ENCODE measurements around the gene HPD.

Gene HPD

DNA sequence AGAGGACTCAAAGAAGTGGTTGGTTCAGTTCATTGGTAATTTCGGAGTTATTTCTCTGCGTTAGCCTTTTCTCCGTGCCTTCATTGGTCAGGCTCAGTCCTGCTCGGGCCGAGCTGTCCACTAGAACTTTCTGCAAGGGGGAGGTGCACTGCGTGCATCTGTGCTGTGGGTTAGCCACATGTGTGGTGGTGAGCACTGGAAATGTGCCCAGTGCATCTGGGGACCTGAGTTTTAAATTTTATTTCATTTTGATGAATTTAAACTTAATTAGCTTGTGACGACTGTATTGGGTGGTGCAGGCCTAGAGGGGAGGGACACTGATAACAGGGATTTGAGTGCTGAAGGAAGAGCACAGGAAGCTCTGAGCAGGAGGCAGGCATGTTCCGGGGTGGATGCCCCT, 30.4 kb downstream of the HPD start:
- no peak for DNase-seq (ENCODE audit: low read depth)

DNA sequence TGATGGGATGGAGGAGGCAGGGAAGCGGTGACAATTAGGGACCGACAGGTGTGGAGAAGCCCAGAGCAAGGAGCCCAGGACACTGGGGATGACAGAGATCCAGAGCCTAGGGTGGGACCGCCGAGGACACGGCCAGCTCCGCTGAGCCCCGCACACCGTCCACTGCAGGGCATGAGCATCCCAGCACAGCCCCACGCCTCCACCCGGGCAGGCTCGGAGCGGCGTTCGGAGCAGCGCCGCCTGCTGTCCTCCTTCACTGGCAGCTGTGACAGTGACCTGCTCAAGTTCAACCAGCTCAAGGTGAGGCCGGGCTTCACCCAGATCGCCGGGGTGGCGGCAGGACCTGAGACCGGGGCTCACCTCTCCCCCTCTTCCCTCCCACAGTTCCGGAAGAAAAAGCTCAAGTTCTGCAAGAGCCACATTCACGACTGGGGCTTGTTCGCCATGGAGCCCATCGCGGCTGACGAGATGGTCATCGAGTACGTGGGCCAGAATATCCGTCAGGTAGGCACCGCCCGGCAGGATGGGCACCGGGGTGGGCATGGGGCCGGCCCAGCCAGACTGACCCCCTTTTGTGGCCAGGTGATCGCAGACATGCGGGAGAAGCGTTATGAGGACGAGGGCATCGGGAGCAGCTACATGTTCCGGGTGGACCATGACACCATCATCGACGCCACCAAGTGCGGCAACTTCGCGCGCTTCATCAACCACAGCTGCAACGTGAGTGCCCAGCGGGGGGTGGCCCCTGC, 31.1 kb downstream of the HPD start:
- no peak for DNase-seq (ENCODE audit: low read depth)

DNA sequence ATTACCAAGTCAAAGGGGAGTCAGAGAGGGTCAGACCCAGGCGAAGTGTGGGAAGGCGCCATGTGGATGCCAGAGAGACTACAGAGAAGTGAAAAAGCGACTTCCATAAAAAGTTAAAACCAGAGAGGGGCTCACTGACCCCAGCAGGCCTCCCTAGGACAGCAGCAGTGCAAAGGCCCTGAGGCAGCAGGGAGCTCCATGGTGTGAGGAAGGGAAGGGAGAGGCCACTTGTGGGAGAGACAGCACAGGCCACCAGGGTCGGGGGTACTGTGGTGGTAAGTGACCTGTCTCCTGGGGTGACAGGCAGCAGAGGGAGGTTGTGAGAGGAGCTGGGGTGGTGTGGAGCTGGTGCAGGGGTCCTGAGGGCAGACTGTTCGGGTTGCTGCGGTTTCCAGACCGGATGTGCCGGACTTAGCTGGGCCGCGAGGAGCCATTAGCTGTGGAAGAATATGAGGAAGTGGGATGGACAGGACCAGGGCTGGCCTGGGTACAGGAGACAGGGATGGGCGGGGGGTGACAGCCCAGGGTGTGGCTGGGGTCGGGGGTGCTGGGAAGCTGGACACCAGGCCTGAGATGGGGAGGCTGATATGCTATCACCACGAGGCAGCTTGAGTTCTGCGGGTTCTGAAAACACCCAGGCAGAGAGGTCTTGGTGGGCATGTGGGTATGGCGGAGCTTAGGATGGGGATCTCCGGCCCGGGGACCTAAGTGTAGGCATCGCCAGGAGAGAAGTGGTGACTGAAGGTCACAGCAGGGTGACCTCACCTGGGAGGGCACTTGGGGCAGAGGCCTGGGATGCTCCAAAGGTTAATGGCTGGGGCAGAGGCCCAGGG, 32.1 kb downstream of the HPD start:
- no peak for DNase-seq (ENCODE audit: low read depth)

DNA sequence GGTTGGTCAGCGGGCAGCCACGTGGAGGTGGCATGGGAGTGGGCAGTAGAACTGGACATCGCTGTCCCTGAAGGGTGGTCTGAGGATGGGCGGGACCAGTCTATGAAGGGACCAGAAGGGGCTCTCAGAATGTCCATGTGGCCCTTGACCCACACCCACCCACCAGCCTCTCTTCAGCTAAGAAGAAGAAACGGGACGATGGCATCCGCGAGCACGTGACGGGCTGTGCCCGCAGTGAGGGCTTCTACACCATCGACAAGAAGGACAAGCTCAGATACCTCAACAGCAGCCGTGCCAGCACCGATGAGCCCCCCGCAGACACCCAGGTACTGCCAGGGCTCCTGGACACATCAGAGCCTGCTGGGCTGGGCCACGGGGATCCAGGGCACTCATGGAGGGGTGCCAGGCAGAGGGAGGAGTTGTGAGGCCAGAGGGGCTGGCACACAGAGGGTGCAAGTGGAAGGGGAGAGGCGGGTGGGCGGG, 33.6 kb downstream of the HPD start:
- DNase-seq (ENCODE audit: low read depth): no peak

DNA sequence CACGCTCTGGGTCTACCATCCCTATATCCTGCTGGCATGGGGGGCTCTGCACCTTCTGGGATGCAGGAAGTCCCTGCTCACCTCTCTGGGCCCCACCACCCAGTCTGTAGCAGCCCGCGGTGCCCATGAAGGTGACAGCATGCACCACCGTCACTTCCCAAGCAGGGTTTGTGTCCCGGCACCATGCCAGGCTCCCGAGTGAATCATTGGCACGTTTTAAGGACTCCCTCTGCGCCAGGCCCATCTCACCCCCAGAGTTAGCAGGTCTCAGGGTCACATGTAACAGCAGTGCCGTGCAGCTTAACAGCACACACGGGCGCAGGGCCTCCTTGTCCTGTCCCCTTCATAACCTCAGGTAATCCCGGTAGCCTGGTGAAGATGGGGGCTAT, 34.9 kb downstream of the HPD start:
- no peak for DNase-seq (ENCODE audit: low read depth)

DNA sequence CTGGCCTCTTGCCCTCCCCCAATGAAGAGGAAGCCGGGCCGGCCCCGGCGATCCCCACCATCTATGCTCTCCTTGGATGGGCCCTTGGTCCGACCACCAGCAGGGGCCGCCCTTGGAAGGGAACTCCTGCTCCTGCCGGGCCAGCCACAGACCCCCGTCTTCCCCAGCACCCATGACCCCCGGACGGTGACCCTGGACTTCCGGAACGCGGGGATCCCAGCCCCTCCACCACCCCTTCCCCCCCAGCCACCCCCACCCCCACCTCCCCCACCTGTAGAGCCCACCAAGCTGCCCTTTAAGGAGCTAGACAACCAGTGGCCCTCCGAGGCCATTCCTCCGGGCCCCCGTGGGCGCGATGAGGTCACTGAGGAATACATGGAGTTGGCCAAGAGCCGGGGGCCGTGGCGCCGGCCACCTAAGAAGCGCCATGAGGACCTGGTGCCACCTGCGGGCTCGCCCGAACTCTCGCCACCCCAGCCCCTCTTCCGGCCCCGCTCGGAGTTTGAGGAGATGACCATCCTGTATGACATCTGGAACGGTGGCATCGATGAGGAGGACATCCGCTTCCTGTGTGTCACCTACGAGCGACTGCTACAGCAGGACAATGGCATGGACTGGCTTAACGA, 35.4 kb downstream of the HPD start:
- DNase-seq (ENCODE audit: low read depth): no peak

DNA sequence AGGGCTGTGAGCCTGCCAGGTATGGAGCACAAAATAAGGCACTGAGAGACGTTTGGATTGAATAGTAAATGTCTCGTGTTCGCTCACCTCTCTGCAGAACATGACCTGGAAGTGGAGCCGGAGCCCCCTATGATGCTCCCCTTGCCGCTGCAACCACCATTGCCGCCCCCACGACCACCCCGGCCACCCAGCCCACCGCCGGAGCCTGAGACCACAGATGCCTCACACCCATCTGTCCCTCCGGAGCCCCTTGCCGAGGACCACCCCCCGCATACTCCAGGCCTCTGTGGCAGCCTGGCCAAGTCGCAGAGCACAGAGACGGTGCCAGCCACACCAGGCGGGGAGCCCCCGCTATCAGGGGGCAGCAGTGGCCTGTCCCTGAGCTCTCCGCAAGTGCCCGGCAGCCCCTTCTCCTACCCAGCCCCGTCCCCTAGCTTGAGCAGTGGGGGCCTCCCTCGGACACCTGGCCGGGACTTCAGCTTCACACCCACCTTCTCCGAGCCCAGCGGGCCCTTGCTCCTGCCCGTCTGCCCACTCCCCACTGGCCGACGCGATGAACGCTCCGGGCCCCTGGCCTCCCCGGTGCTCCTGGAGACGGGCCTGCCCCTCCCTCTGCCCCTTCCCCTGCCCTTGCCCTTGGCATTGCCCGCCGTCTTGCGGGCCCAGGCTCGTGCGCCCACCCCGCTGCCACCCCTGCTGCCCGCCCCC, 36.1 kb downstream of the HPD start:
- DNase-seq (ENCODE audit: low read depth): no peak

DNA sequence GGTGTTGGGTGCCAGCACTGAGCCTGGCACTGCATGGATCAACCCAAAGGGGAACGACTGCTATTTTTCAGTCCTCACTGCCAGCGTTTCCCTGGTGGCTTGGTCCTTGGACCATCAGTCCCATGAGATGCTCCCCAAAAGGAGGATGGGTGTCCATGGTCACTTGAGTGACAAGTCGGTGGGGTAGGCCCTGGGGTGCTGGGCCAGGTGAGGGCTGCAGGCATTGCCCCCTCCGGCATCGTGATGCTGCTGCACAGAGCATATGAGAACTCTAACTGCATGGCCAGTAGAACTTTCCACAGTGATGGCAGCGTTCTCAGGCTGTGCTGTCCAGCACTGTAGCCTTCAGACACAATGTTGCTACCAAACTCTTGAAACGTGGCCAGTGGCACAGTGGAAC, 38.6 kb downstream of the HPD start:
- no peak for DNase-seq (ENCODE audit: low read depth)

DNA sequence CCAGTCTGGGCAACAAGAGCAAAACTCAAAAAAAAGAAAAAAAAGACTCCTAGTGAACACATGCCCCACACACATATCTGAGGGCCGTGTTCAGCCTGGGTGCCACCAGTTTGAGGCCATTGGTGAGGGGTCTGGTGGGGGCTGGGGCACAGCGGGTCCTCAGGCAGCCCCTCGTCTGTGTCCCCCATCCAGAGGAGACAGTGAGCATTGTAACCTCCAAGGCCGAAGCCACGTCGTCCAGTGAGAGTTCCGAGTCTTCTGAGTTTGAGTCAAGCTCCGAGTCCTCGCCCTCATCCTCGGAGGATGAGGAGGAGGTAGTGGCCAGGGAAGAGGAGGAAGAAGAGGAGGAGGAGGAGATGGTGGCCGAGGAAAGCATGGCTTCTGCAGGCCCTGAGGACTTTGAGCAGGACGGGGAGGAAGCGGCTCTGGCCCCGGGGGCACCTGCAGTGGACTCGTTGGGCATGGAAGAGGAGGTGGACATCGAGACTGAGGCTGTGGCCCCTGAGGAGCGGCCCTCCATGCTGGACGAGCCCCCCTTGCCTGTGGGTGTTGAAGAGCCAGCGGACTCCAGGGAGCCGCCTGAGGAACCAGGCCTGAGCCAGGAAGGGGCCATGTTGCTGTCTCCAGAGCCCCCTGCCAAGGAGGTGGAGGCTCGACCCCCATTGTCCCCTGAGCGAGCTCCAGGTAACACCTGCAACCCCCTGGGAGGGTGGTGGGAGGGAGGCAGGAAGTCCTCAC, 39.3 kb downstream of the HPD start:
- DNase-seq (ENCODE audit: low read depth): no peak

DNA sequence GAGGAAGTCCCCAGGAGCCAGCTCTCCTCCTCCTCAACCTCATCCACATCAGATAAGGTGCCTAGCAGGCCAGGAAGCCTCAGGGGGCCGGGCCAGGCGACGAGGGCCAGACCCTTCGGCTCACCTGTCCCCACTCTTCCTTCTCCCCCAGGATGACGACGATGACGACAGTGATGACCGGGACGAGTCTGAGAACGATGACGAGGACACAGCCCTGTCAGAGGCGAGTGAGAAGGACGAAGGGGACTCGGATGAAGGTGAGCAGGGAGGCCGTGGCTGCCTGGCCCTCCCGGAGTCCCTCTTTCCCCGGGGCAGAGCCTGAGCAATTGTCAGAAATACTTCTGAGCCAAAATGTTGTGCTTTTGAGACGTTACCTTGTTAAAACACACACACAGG, 41.0 kb downstream of the HPD start:
- DNase-seq (ENCODE audit: low read depth): no peak

DNA sequence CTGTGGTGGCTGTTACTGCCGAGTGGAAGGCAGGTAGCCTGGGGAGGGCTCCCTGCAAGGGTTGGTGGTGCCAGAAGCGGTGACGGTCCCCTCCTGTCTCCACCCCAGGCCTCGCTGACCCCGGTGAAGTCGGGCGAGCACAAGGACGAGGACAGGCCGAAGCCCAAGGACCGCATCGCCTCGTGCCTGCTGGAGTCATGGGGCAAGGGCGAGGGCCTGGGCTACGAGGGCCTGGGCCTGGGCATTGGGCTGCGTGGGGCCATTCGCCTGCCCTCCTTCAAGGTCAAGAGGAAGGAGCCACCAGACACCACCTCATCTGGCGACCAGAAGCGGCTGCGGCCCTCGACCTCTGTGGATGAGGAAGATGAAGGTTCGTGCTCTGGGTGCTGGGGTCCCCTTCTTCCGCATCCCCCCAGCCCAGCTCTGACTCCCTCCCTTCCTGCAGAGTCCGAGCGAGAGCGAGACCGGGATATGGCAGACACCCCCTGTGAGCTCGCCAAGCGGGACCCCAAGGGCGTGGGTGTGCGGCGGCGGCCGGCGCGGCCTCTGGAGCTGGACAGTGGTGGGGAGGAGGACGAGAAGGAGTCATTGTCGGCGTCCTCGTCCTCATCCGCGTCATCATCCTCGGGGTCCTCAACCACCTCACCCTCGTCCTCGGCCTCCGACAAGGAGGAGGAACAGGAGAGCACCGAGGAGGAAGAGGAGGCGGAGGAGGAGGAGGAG, 41.6 kb downstream of the HPD start:
- no peak for DNase-seq (ENCODE audit: low read depth)

DNA sequence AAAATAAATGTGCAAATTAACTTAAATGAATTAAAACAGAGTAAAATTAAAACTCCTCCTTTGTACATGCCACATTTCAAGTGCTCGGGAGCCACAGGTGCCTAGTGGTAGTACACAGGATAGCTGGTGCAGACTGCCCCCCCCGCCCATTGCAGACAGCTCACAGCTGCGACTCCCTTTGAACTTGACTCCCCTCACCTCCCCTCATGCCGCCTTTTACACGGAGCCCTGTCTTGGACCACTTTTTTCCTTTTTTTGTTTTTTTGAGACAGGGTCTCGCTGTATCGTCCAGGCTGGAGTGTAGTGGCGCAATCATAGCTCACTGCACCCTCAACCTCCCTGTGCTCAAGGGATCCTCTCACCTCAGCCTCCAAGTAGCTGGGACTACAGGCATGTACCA, 43.4 kb downstream of the HPD start:
- DNase-seq (ENCODE audit: low read depth): no peak

DNA sequence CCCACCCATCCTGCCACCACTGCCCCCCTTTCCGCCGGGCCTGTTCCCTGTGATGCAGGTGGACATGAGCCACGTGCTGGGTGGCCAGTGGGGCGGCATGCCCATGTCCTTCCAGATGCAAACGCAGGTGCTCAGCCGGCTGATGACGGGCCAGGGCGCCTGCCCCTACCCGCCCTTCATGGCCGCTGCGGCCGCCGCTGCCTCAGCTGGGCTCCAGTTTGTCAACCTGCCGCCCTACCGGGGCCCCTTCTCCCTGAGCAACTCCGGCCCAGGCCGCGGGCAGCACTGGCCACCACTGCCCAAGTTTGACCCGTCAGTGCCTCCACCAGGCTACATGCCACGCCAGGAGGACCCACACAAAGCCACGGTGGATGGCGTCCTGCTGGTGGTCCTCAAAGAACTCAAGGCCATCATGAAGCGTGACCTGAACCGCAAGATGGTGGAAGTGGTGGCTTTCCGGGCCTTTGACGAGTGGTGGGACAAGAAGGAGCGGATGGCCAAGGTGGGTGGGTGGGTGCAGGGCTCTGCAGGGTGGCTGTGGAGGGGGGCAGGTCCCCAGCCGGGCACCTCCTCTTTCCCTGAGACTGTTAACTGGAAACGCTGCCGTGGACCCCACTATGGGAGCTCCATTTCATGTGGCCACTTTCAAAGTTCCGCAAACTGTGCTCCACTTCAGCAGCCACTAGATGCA, 44.1 kb downstream of the HPD start:
- DNase-seq (ENCODE audit: low read depth): no peak

DNA sequence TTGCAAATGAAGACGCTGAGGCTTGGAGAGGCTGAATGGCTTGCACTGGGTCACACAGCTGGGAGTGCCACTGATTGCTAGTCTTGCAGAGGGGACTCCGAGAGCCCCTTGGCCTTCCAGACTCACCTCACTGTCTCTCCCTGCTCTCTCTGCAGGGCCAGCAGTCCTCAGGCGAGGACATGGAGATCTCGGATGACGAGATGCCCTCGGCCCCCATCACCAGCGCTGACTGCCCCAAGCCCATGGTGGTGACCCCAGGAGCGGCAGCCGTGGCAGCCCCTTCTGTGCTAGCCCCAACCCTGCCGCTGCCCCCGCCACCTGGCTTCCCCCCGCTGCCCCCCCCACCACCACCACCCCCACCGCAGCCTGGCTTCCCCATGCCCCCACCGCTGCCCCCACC, 44.7 kb downstream of the HPD start:
- no peak for DNase-seq (ENCODE audit: low read depth)

DNA sequence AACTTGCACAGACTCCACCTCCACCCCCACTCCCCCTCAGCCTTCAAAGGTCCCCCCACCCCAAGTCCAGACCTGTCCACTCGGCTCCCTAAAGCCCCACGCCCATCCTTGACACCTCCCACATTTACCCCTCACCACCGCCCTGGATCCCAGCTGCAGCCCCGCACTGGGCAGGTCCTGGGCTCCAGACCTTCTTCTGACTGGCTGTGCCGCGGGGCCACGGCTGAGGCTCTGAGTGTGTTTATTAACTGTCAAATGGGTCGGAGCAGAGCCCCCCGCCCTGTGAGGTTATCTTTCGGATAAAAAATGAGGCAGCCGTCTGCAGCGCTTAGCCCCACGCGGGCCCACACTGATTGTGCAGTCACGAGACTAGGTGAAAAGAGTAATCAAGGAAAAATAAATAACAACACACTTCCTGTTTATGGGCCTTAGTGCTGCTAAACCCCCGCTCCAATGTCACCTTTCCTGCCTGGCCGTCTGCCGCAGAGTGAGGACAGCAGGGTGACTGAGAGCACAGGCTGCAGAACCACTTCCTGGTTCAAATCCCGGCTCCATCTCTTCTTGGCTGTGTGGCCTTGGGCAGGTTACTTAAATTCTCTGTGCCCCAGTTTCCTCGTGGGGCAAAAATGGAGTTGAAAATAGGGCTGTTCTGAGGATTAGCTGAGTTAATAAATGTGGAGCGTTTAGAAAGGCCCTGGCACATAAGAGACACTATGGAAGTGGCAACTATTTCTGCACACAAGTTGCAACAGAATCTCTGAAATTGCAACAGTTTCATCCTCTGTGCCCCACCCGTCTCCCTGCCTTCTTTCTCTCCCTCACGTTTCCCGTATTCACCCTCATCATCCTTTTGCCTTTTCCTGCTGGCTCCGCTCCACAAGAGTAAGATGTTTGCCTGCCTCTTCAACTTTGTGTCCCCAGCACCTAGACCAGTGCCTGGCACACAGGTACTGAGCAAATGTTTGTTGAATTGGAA, 45.5 kb downstream of the HPD start:
- DNase-seq (ENCODE audit: low read depth): peak; percentile 47

DNA sequence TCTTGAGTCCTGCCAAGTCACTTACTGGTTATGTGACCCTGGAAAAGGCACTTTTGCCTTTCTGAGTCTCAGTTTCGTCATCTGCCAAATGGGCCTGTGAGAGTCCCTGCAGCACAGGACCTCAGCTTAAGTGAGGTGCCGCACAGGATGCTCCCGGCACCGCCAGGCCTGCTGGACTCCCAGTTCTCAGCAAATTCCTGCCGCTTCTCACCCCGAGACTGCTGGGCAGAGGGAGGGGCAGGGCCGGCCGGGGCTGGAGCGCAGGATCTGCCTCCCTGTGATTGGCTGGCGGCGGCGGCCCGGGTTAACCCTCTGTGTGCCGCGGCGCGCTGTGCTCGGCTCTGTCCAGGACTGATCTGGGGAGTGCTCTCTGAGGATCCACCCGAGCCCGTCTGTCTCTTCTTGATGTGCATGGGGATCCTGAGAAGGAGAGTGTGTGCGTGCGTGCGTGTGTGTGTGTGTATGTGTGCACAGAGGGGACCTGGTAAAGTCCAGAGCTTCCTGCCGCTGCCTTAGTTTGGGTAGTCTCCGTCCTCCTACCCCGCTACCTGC, 46.3 kb downstream of the HPD start:
- peak; percentile 65 for DNase-seq (ENCODE audit: low read depth)

DNA sequence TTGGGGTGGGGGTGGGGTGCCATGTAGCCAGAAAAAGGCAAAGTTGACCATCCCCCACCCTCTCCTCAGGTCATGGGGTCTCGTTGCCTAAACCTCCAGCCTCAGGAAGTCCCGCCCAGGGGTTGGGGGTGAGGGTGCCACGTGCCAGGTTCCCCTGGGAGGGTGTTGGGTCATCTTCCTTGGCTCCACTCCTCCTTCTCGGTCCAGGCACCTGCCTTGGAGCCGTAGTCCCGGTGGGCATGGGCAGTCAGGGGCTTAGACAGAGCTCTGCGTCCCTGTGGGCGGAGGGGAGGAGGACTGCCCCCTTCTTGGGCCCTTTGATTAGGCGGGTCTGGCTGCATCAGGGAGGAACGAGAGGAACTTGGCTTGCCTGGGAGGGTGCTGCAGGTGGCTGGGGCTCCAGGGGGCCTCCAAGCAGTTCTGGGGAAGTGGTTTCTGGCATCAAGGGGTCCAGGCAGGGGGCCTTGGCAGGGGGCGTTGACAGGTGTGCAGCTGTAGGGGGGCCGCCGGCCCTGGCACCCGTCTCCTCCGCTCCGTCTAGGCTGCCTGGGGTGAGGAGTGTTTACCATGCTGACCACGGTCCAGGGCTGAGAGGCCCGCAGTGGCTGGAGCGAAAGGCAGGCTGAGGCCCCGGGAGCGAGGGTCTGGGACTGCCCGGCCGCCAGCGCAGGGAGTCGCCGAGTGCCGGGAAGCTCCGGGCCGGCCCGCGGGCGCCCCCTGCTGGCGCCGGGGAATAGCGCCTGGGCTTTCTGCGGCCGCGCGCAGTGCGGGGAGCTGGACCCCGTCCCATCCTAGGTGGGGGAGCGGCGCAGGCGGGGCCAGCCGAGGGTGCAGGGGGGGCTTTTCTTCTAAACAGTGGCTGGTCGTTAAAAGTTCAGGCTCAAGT, 47.0 kb downstream of the HPD start:
- DNase-seq (ENCODE audit: low read depth): peak; percentile 46

Data from amniotic epithelial cell (primary cell).